Heart right ventricle (tissue), 16 donors: ENCODE data around the gene ATP6V1D. TPM values are rescaled to one million over a fixed set of nuclear protein-coding genes. Genes with fewer than 3 reads are reported as not detected.
"Not testable (repeated sequence)": the region's sequence is repeated elsewhere in the genome, so short reads cannot be mapped to it uniquely, and the experiment has no call there.

Experiments
- ATAC-seq, 8 donors: fragments of 200-7000 bp; cut with Tn5 transposase; one replicate each; pipeline ENCODE4 v1.9.1; 2020; ENCODE audit warnings: mild to moderate bottlenecking in 8 of 8, moderate library complexity in 8 of 8, moderate number of reproducible peaks in 1 of 8
- DNase-seq, 2 donors: peaks; one replicate each; pipeline ENCODE4 v3.0.0-alpha.2; 2020
- H3K27ac ChIP-seq, 10 donors: fragments of 200-600 bp; sonication (generic) in 2 of 10; one replicate each; pipeline versions ENCODE4 v1.5.0 to v1.8.0; 2020 to 2022; ENCODE audit warnings: mild to moderate bottlenecking in 3 of 10
- H3K27me3 ChIP-seq, 7 donors: fragments of 200-600 bp; one replicate each; pipeline ENCODE4 v1.8.0; 2021 to 2022; ENCODE audit warnings: mild to moderate bottlenecking in 2 of 7
- H3K36me3 ChIP-seq, 9 donors: fragments of 200-600 bp; sonication (generic) in 1 of 9; one replicate each; pipeline versions ENCODE4 v1.5.0 to v1.8.0; 2020 to 2022; ENCODE audit warnings: mild to moderate bottlenecking in 2 of 9
- H3K4me1 ChIP-seq, 9 donors: fragments of 200-600 bp; sonication (generic) in 1 of 9; one replicate each; pipeline versions ENCODE4 v1.5.0 to v1.8.0; 2020 to 2022; ENCODE audit warnings: mild to moderate bottlenecking in 4 of 9
- H3K4me3 ChIP-seq, 10 donors: fragments of 200-600 bp; sonication (generic) in 2 of 10; one replicate each; pipeline versions ENCODE4 v1.5.0 to v1.8.0; 2020 to 2022; ENCODE audit warnings: mild to moderate bottlenecking in 7 of 10, moderate library complexity in 2 of 10
- H3K9me3 ChIP-seq, 11 donors: fragments of 200-600 bp in 10 of 11; sonication (generic) in 2 of 11; one replicate each; pipeline versions ENCODE4 v1.5.0 to v1.8.0; 2013 to 2022; ENCODE audit warnings: mild to moderate bottlenecking in 2 of 11, control low read depth in 1 of 11, moderate library complexity in 1 of 11
- CTCF ChIP-seq, 9 donors: fragments of 200-600 bp; sonication (generic) in 2 of 9; IDR thresholded peaks; one replicate each; pipeline versions ENCODE4 v1.5.0 to v1.8.0; 2021 to 2022; ENCODE audit warnings: antibody characterized with exemption in 9 of 9, mild to moderate bottlenecking in 5 of 9, moderate library complexity in 1 of 9
- WGBS, 2 donors: extraction: QIAGEN DNeasy Blood & Tissue Kit; methylation state at CpG; one replicate each; pipeline ENCODE4 v1.1.7; 2013; ENCODE audit warnings: inconsistent platforms in 1 of 2; 5-methylcytosine and 5-hydroxymethylcytosine counted together
- intact Hi-C, 10 donors: fragments of 100-400 bp; cut with DNase I; formaldehyde crosslinking; loops; one replicate each; pipeline versions ENCODE4 v1.11.1 to v1.14.2; 2022
- long read RNA-seq, 3 donors: library from polyadenylated mRNA; unstranded; transcript quantifications; one replicate each; pipeline ENCODE4 v2.0.0, GENCODE V29; 2020 to 2021
- polyA plus RNA-seq, 2 donors: library from polyadenylated mRNA; stranded (reverse); fragments of 200-250 nt; gene quantifications; one replicate each; pipeline ENCODE4 v1.2.3, GENCODE V29; 2013
- total RNA-seq, 10 donors: library from RNA; stranded (reverse); fragmentation: NEBNext Ultra II Directional in 3 of 10; extraction: Animal tissue kit (Norgen Biotek cat#: 25700) in 3 of 10; gene quantifications; one replicate each; pipeline versions ENCODE4 v1.2.1 to v1.2.4, GENCODE V29; 2021 to 2023
- donor health status: Arrhythmogenic right ventricular cardiomyopathy.
- donor health status: ischemic (EF 13 %, LVEDD 7.1; RV severe dilation, severe dysfunction).
- donor health status: healthy with polysubstance abuse.
- donor health status: DM: no; HTN: yes; CAD: no.
- donor health status: DM: no; HTN: no; CAD: no.
- donor health status: ischemic (EF 25% LVEDD 6.9; RV normal size, moderate dysfunction).
- donor health status: ischemic (EF 25% LVEDD 5.7; RV mildly dilated, moderate dysfunction).
- donor health status: healthy.
- donor health status: DM: yes; HTN: yes; CAD: no.
- donor health status: Ischemic cardiomyopathy.
- donor health status: ischemic (EF 35%, LVEDD 5.7; RV mildly dilated, moderate dysfunction).
- donor health status: nonischemic (EF 11% LVEDD 7.7; RV severe dilation, severe dysfunction).
- donor health status: DM: yes; HTN: yes; CAD: no.
- donor health status: PGD.
- donor health status: ischemic (EF 29% LVEDD 5.4; RV normal size, mild dysfunction).
- donor health status: nonischemic (EF 23%, LVEDD 6.1; RV moderate dilation, normal function).

The ATP6V1D gene
- 100 to 1,000 TPM; 118 to 193 (median 175) TPM for total RNA-seq
- 100 to 1,000 TPM in 1 of 2 donors, 10 to 100 TPM in 1; 64.3 to 117 TPM for polyA plus RNA-seq
- long read RNA-seq, donor 1, transcript ATP6V1D-201 (9 exons, 1,845 nt): major isoform, 49 of 60 reads
- long read RNA-seq, donor 1, partial matches to known transcripts: 8 of 60 reads
- long read RNA-seq, donor 1, other reads (novel, unspliced or antisense): 3 of 60 reads
- long read RNA-seq, donor 2, transcript ATP6V1D-201 (9 exons, 1,845 nt): major isoform, 60 of 70 reads
- long read RNA-seq, donor 2, partial matches to known transcripts: 5 of 70 reads
- long read RNA-seq, donor 2, other reads (novel, unspliced or antisense): 5 of 70 reads
- long read RNA-seq, donor 3, transcript ATP6V1D-201 (9 exons, 1,845 nt): major isoform, 128 of 136 reads
- long read RNA-seq, donor 3, partial matches to known transcripts: 4 of 136 reads
- long read RNA-seq, donor 3, other reads (novel, unspliced or antisense): 4 of 136 reads

- peaks cover 0 to 32% (median 4%) of the 10 kb centered on the region in 9 donors for H3K36me3 ChIP-seq
- peak; percentile 75 to 99 (median 92) for TF ChIP-seq CTCF (IDR thresholded peaks at IDR 0.05)
- no peaks in the 10 kb centered on the region for H3K27me3 ChIP-seq
- no peaks in the 10 kb centered on the region for H3K9me3 ChIP-seq
- H3K4me3 ChIP-seq: peak within 1 kb of the TSS; percentile 69 to 97 (median 78)
- ATAC-seq (peak; percentile 97 to 100 (median 98)), DNase-seq (peak; percentile 99 to 100)
- intact Hi-C loops: loop anchor here in 3 of 10 donors (2.0 to 5.0 kb wide), 2 partner anchors 118 to 119 kb away; partner anchors contain the start of gene PALS1 (in 3 of the 3)
- 0% methylated on average over 47 of the region's 47 CpGs for WGBS, 2 donors
- H3K27ac ChIP-seq: peak within 1 kb of the TSS; percentile 92 to 98 (median 97)
- peaks cover 14 to 80% (median 71%) of the 10 kb centered on the region in 9 donors for H3K4me1 ChIP-seq
These were observed at the start of gene ATP6V1D, which contains the start of gene EIF2S1 for GRCh38 chr14:67359775-67360469. TSS of gene ATP6V1D (minus strand) at chr14:67359804. CDS start at chr14:67359698, 106 bp downstream. TSS of gene EIF2S1 (plus strand) at chr14:67360328. CDS start at chr14:67364768, 4,440 bp downstream.

- intact Hi-C loops, H3K9me3 ChIP-seq, H3K4me3 ChIP-seq, DNase-seq, ATAC-seq, H3K36me3 ChIP-seq, H3K27ac ChIP-seq: not testable (repeated sequence)
- H3K4me1 ChIP-seq: peaks cover 0 to 11% (median 8%) of the 10 kb centered on the region in 9 donors
- 84 to 85% methylated on average over 7 of the region's 7 CpGs for WGBS, 2 donors
- peaks cover 0 to 20% (median 17%) of the 10 kb centered on the region in 7 donors for H3K27me3 ChIP-seq
These were observed 48.7 kb upstream of the ATP6V1D start for GRCh38 chr14:67408122-67408801.

GRCh38 chr14:67405771-67406170 is 46.2 kb upstream of the ATP6V1D start:
- peaks cover 0 to 2% (median 0%) of the 10 kb centered on the region in 7 donors for H3K27me3 ChIP-seq
- intact Hi-C loops: no loop called here
- DNase-seq (no peak), ATAC-seq (no peak)
- H3K4me1 ChIP-seq: no peaks in the 10 kb centered on the region
- H3K27ac ChIP-seq: no peak overlapping the region
- H3K9me3 ChIP-seq: peaks cover 0 to 4% (median 0%) of the 10 kb centered on the region in 11 donors
- no peak for TF ChIP-seq CTCF (IDR thresholded peaks at IDR 0.05)
- no peak overlapping the region for H3K4me3 ChIP-seq
- WGBS, 2 donors: 92 to 95% methylated on average over 5 of the region's 5 CpGs
- no peaks in the 10 kb centered on the region for H3K36me3 ChIP-seq

- no peak for ATAC-seq
- H3K4me1 ChIP-seq: no peaks in the 10 kb centered on the region
- intact Hi-C loops: no loop called here
- 83 to 90% methylated on average over 4 of the region's 4 CpGs for WGBS, 2 donors
- H3K4me3 ChIP-seq: no peak overlapping the region
- no peaks in the 10 kb centered on the region for H3K27me3 ChIP-seq
- H3K36me3 ChIP-seq: no peaks in the 10 kb centered on the region
- H3K9me3 ChIP-seq: peaks cover 0 to 4% (median 0%) of the 10 kb centered on the region in 11 donors
- no peak for DNase-seq
- no peak overlapping the region for H3K27ac ChIP-seq
- no peak for TF ChIP-seq CTCF (IDR thresholded peaks at IDR 0.05)
These were observed 40.8 kb upstream of the ATP6V1D start for GRCh38 chr14:67400434-67400833.
